Lower leg skin (tissue), 4 donors: ENCODE measurements around the gene RNF43. TPM values are rescaled to one million over a fixed set of nuclear protein-coding genes. Genes with fewer than 3 reads are reported as not detected.

Experiments
- DNase-seq, 2 donors: peaks; one replicate each; pipeline ENCODE4 v3.0.0-alpha.2; 2019; ENCODE audit warnings: low spot score in 2 of 2
- H3K4me3 ChIP-seq: fragments of 200-600 bp; sonication (generic); 2 replicates; pipeline ENCODE4 v1.5.1; 2017; ENCODE audit warnings: mild to moderate bottlenecking, low read depth; ENCODE audit not compliant: poor library complexity, severe bottlenecking
- POLR2A ChIP-seq, 2 donors: fragments of 450-650 bp; IDR thresholded peaks; one replicate each; pipeline ENCODE4 v1.6.1; 2016 to 2017; ENCODE audit warnings: antibody characterized with exemption in 2 of 2, mild to moderate bottlenecking in 1 of 2, moderate library complexity in 1 of 2
- WGBS, 2 donors: methylation state at CpG; one replicate each; pipeline ENCODE4 v1.1.5; 2018; 5-methylcytosine and 5-hydroxymethylcytosine counted together
- intact Hi-C: fragments of 100-400 bp; cut with DNase I; formaldehyde crosslinking; loops from one replicate; pipeline ENCODE4 v1.15.0; 2023; ENCODE audit warnings: low total_unique reads
- total RNA-seq, 4 donors: library from RNA; depleted of rRNA; stranded (reverse); fragments of >200 nt; gene quantifications; one replicate each; pipeline ENCODE4 v1.1.0, GENCODE V29; 2016
- TF ChIP-seq, protein P1 (sequence below), 3 donors: fragments of 450-650 bp; IDR thresholded peaks; one replicate each; pipeline ENCODE4 v1.5.1; 2016; ENCODE audit warnings: antibody characterized with exemption in 3 of 3, mild to moderate bottlenecking in 3 of 3, moderate library complexity in 2 of 3

Gene RNF43
- total RNA-seq, 4 donors from 2014 or later = 11.0 to 20.0 (median 18.4) TPM

DNA sequence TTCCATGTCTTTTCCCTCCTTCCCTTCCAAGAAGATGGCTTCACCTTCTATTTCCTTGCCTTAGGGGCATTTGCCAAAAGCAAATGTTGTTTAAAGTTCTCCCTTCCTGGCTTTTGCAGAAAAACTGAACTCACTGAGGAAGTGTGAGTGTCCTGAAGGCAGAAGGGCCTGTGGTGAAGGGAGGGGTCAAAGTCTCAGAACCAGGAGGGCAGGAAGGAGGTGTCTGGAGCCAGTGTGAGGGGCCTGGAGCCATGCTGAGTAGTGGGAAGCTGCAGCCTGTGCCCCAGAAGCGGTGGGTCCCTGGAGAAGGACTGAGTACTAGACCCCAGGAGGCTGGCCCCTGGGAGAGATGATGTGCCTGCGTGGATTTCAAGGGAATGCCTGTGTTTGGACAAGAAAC is 41.5 kb downstream of the RNF43 start:
- no peak for DNase-seq
- TF ChIP-seq, protein P1, sequence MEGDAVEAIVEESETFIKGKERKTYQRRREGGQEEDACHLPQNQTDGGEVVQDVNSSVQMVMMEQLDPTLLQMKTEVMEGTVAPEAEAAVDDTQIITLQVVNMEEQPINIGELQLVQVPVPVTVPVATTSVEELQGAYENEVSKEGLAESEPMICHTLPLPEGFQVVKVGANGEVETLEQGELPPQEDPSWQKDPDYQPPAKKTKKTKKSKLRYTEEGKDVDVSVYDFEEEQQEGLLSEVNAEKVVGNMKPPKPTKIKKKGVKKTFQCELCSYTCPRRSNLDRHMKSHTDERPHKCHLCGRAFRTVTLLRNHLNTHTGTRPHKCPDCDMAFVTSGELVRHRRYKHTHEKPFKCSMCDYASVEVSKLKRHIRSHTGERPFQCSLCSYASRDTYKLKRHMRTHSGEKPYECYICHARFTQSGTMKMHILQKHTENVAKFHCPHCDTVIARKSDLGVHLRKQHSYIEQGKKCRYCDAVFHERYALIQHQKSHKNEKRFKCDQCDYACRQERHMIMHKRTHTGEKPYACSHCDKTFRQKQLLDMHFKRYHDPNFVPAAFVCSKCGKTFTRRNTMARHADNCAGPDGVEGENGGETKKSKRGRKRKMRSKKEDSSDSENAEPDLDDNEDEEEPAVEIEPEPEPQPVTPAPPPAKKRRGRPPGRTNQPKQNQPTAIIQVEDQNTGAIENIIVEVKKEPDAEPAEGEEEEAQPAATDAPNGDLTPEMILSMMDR (IDR thresholded peaks at IDR 0.05) = no peak
- intact Hi-C loops = no loop called here
- WGBS, 2 donors = 76 to 81% methylated on average over 2 of the region's 2 CpGs
- no peak overlapping the region for H3K4me3 ChIP-seq

DNA sequence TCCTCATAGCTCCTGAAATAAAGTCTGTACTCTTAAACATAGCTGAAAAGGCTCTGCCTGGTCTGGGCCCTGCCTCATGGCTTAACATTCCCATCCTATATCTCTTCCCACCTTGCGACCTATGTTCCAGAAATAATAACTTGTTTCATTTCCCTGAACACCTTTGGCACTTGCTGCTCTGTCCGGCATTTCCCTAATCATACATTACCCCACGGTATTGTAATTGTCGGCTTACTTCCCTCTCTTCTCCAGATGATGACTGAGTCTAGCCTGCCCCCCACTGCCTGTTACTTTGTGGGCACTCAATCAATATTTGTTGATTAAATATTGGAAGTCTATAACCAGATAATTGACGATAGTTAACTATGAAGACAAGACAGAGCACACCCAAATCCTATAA is 42.1 kb downstream of the RNF43 start:
- TF ChIP-seq, protein P1 (IDR thresholded peaks at IDR 0.05) = no peak
- TF ChIP-seq POLR2A (IDR thresholded peaks at IDR 0.05) = no peak
- intact Hi-C loops = no loop called here
- no peak overlapping the region for H3K4me3 ChIP-seq
- 78 to 79% methylated on average over 5 of the region's 5 CpGs for WGBS, 2 donors
- no peak for DNase-seq

DNA sequence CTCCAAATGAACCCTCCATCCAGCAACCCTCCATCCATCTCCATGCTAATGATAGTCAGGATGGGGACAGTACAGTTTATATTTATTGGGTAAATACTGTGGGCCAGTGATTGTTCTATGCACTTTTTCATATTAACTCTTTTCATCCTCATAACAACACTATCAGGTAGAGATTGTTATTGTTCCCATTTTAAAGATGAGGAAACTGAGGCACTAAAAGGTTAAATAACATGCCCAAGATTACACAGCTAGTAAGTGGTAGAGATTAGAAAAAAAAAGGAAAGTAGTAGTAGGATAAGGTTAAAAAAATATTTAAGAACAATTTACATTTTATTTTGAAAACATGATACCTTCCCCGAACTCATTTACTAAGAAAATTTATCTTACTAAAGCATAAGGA is 43.4 kb downstream of the RNF43 start:
- 89 to 94% methylated on average over 1 of the region's 1 CpG for WGBS, 2 donors
- no peak for DNase-seq
- no peak overlapping the region for H3K4me3 ChIP-seq
- TF ChIP-seq, protein P1 (IDR thresholded peaks at IDR 0.05) = no peak
- TF ChIP-seq POLR2A (IDR thresholded peaks at IDR 0.05) = no peak
- intact Hi-C loops = no loop called here

DNA sequence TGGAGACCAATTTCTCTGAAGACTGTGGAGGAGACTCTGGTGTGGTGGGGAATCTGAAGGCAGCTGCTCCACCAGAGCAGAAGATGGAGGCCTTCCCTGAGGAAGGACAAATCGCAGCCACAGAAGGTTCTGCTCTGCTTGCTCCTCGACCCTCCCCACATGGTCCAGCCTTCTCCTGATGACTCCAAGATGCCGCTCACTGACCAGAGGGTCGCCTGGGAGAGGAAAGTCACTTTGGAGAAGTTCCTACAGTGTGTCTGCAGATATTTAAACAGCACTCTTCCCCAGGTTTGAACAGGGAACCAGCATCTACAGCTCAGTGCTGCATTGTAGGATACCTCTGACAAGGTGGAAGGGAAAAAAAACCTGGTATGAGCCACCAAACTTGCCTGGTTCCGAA is 44.3 kb downstream of the RNF43 start:
- no peak for TF ChIP-seq POLR2A (IDR thresholded peaks at IDR 0.05)
- TF ChIP-seq, protein P1 (IDR thresholded peaks at IDR 0.05) = no peak
- no peak for DNase-seq
- intact Hi-C loops = no loop called here
- no peak overlapping the region for H3K4me3 ChIP-seq
- WGBS, 2 donors = 82 to 90% methylated on average over 5 of the region's 5 CpGs

DNA sequence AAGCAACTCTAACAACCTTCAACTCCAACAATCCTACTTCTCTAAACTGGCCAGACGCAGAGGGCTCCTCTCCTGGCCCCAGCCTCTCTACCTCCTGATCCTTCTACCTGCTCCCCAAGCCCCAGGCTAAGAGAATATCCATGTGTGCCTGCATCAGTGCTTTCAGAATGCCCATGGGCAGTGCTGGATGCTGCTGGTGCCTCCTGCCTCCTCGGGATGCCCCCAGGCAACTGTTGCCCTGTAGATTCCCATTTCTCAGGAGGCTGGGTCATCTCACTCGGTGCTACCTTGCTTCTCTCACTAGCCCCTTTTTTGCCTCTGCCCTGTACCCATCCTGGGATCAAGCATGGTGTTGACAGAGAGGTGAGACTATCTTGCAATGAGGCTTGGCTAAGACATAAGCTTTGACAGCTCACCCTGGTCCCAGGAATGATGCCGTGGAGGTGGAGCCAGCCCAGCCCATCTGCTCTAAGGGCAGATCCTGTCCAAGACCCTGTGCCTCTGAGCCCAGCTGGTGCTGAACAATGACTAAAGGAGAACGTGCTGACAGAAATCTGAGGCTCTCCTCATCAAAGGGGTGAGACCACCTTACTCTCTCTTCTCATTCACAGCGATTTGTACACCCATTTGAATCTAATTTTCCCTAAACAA is 45.9 kb downstream of the RNF43 start:
- 67 to 71% methylated on average over 6 of the region's 6 CpGs for WGBS, 2 donors
- no peak overlapping the region for H3K4me3 ChIP-seq
- DNase-seq = no peak
- intact Hi-C loops = no loop called here
- TF ChIP-seq, protein P1 (IDR thresholded peaks at IDR 0.05) = no peak
- TF ChIP-seq POLR2A (IDR thresholded peaks at IDR 0.05) = no peak

DNA sequence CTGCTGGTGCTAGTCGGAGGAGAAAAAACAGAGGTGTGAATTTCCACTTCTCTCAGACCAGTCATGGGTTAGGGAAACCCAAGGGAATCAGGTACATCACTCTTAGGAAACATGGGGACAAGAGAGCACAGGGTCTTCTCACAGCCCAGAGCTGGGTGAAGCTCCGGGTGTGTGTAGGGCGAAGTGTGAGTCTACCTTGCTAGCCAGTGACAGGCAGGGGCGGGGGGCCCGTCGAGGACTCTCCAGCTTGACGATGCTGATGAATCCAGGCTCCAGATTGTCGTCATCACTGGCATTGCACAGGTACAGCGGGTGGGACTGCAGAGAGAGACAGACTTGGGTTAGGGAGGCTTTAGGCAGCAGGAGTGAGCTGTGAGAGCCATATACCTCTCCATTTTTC is 46.6 kb downstream of the RNF43 start:
- intact Hi-C loops = no loop called here
- DNase-seq = no peak
- TF ChIP-seq POLR2A (IDR thresholded peaks at IDR 0.05) = no peak
- TF ChIP-seq, protein P1 (IDR thresholded peaks at IDR 0.05) = no peak
- WGBS, 2 donors = 83 to 88% methylated on average over 9 of the region's 9 CpGs
- no peak overlapping the region for H3K4me3 ChIP-seq
